ENCODE results near the gene ZNF536. TPM values are rescaled to one million over a fixed set of nuclear protein-coding genes. Genes with fewer than 3 reads are reported as not detected.

The ZNF536 gene
- total and polyA plus RNA-seq, 2 of the 4 experiments (the other 2 are of a cell fraction): not detected

DNA sequence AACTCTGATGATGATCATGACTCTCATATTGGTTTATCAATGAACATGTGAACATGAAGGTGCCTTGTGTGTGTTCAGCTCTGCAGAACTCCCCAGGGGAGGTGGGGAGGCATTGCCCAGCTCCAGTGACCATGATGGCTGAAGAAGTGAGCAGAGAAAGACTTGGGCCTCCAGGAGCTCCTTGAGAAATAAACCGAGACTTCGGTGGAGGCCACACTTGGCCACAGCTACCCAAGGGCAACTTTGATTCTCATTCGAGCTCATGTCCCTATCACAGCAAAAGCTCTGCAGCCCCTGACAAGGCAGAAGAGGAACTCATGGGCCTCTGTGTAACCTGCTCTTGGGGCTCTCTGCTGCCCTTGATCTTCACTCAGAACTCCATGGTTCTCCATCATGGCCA lies 44.1 kb upstream of the ZNF536 start:
- H3K18ac ChIP-seq (ENCODE audit: low read depth, low read length): no peak overlapping the region
- no peak overlapping the region for H3K4ac ChIP-seq (ENCODE audit: low read depth, low read length)
- no peaks in the 10 kb centered on the region for H3K79me1 ChIP-seq (ENCODE audit: low read depth in 1 of 2, low read length in 2 of 2)
- no peak overlapping the region for H3K23ac ChIP-seq (ENCODE audit: low read depth, low read length)
- H3K4me3 ChIP-seq (ENCODE audit: insufficient read depth, low read depth, low read length): no peak overlapping the region
- no peak overlapping the region for H4K8ac ChIP-seq (ENCODE audit: low read depth in 2 of 2, low read length in 2 of 2)
- H4K20me1 ChIP-seq (ENCODE audit: insufficient read depth, low read length): no peaks in the 10 kb centered on the region
- H4K5ac ChIP-seq (ENCODE audit: low read depth, low read length): no peak overlapping the region
- BruUV-seq (replicated peaks): no TSS peak
- H2BK15ac ChIP-seq (ENCODE audit: low read depth, low read length): no peak overlapping the region
- H2AK9ac ChIP-seq (replicated peaks; ENCODE audit: low read depth, low read length, poor library complexity): no peak overlapping the region
- intact Hi-C loops (cut with micrococcal nuclease) (no loop called here), in situ Hi-C loops (cut with MboI; ENCODE audit: low sequenced_read_pairs) (no loop called here), dilution Hi-C loops (cut with HindIII; ENCODE audit: low sequenced_read_pairs, unreplicated experiment) (no loop called here)
- no peak overlapping the region for H2BK20ac ChIP-seq (ENCODE audit: low read depth, low read length)
- no peak overlapping the region for H2BK120ac ChIP-seq (ENCODE audit: low read depth, low read length)
- 20% methylated on average over 1 of the region's 3 CpGs; no CpG with 5 or more reads in 1 of the 2 experiments for WGBS, 2 experiments (ENCODE audit: extremely low coverage in 2 of 2, insufficient read length in 1 of 2)
- no peaks in the 10 kb centered on the region for H3K36me3 ChIP-seq (ENCODE audit: control insufficient read depth, insufficient read depth, low read length)
- no peak overlapping the region for H3K14ac ChIP-seq (replicated peaks; ENCODE audit: low read depth, low read length)
- ChIA-PET POLR2A (ENCODE audit: unreplicated experiment) (no interaction called here), CTCF (no interaction called here)
- H3K27ac ChIP-seq (ENCODE audit: insufficient read depth, low read length): no peak overlapping the region
- H3K9me3 ChIP-seq (ENCODE audit: control insufficient read depth, insufficient read depth, low read length): peaks cover 37% of the 10 kb centered on the region
- no peaks in the 10 kb centered on the region for H3K27me3 ChIP-seq (ENCODE audit: control insufficient read depth, insufficient read depth, low read length)
- no peak overlapping the region for H2BK5ac ChIP-seq (ENCODE audit: low read depth, low read length, poor library complexity, severe bottlenecking)
- no peak overlapping the region for H3K9ac ChIP-seq (ENCODE audit: low read depth, low read length)
- TF ChIP-seq RAD21 (IDR thresholded peaks at IDR 0.05; ENCODE audit: low read length) (no peak), FOS (IDR thresholded peaks at IDR 0.05; ENCODE audit: low read depth, low read length) (no peak), BHLHE40 (IDR thresholded peaks at IDR 0.05; ENCODE audit: low read depth, low read length) (no peak), SMC3 (IDR thresholded peaks at IDR 0.05; ENCODE audit: low read depth, low read length) (no peak), NFE2L2 (IDR thresholded peaks at IDR 0.05; ENCODE audit: low read depth, low read length) (no peak), MAFK (IDR thresholded peaks at IDR 0.05; ENCODE audit: low read depth, low read length) (no peak), ELK1 (IDR thresholded peaks at IDR 0.05; ENCODE audit: borderline replicate concordance, low read depth, low read length) (no peak), RCOR1 (IDR thresholded peaks at IDR 0.05; ENCODE audit: insufficient replicate concordance, low read length) (no peak), MXI1 (IDR thresholded peaks at IDR 0.05; ENCODE audit: borderline replicate concordance, low read depth, low read length) (no peak), CHD1 (IDR thresholded peaks at IDR 0.05; ENCODE audit: low read depth, low read length) (no peak), RFX5 (IDR thresholded peaks at IDR 0.05; ENCODE audit: low read depth, low read length) (no peak), CEBPB (IDR thresholded peaks at IDR 0.05; ENCODE audit: low read depth, low read length) (no peak), MAZ (IDR thresholded peaks at IDR 0.05; ENCODE audit: borderline replicate concordance, low read depth, low read length) (no peak), POLR2A (IDR thresholded peaks at IDR 0.05; ENCODE audit: low read depth, low read length) (no peak)
- TF ChIP-seq, protein P1, sequence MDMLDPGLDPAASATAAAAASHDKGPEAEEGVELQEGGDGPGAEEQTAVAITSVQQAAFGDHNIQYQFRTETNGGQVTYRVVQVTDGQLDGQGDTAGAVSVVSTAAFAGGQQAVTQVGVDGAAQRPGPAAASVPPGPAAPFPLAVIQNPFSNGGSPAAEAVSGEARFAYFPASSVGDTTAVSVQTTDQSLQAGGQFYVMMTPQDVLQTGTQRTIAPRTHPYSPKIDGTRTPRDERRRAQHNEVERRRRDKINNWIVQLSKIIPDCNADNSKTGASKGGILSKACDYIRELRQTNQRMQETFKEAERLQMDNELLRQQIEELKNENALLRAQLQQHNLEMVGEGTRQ (IDR thresholded peaks at IDR 0.05; ENCODE audit: low read depth, low read length): no peak
- TF ChIP-seq, protein P2, sequence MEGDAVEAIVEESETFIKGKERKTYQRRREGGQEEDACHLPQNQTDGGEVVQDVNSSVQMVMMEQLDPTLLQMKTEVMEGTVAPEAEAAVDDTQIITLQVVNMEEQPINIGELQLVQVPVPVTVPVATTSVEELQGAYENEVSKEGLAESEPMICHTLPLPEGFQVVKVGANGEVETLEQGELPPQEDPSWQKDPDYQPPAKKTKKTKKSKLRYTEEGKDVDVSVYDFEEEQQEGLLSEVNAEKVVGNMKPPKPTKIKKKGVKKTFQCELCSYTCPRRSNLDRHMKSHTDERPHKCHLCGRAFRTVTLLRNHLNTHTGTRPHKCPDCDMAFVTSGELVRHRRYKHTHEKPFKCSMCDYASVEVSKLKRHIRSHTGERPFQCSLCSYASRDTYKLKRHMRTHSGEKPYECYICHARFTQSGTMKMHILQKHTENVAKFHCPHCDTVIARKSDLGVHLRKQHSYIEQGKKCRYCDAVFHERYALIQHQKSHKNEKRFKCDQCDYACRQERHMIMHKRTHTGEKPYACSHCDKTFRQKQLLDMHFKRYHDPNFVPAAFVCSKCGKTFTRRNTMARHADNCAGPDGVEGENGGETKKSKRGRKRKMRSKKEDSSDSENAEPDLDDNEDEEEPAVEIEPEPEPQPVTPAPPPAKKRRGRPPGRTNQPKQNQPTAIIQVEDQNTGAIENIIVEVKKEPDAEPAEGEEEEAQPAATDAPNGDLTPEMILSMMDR (conservative IDR thresholded peaks at IDR 0.05; ENCODE audit: low read depth, low read length): no peak
- H4K91ac ChIP-seq (ENCODE audit: insufficient read depth, low read depth, low read length): no peak overlapping the region
- H3K4me1 ChIP-seq (ENCODE audit: control insufficient read depth, insufficient read depth, low read length): no peaks in the 10 kb centered on the region
- no peaks in the 10 kb centered on the region for H3K9me1 ChIP-seq (ENCODE audit: insufficient read depth, low read length)
- ATAC-seq (ENCODE audit: low read depth) (no peak), DNase-seq (no peak)
- H3K56ac ChIP-seq (ENCODE audit: extremely low read depth, insufficient read depth, low read length): no peak overlapping the region
- H3K4me2 ChIP-seq (ENCODE audit: low read depth, low read length): no peak overlapping the region
- H2AK5ac ChIP-seq (ENCODE audit: low read depth, low read length): no peak overlapping the region
- no peak overlapping the region for H2AFZ ChIP-seq (replicated peaks; ENCODE audit: low read length, poor library complexity)

All from IMR-90 (cell line).